Pancreas (tissue), 10 donors: ENCODE results near the gene TCN1. TPM values are rescaled to one million over a fixed set of nuclear protein-coding genes. Genes with fewer than 3 reads are reported as not detected.
"Not testable (repeated sequence)": the region's sequence is repeated elsewhere in the genome, so short reads cannot be mapped to it uniquely, and the experiment has no call there.

Experiments
- ATAC-seq, 4 donors: fragments of 200-7000 bp; cut with Tn5 transposase; one replicate each; pipeline versions ENCODE4 v1.8.0 to v1.9.1; 2020; ENCODE audit warnings: mild to moderate bottlenecking in 4 of 4, moderate library complexity in 4 of 4
- DNase-seq, 6 donors: peaks; one replicate each; pipeline ENCODE4 v3.0.0-alpha.2; 2020
- FAIRE-seq: peaks from 2 replicates; lab custom pipeline; 2012; peaks lifted over from hg19 to GRCh38; lab: Jason Lieb, UNC
- H3K27ac ChIP-seq, 4 donors: fragments of 200-600 bp; sonication (generic); 1 replicate in 3 of 4; 2 replicates in 1 of 4; pipeline versions ENCODE4 v1.5.0 to v1.8.0; 2020
- H3K27me3 ChIP-seq, 4 donors: fragments of 200-600 bp; one replicate each; pipeline ENCODE4 v1.8.0; 2021
- H3K36me3 ChIP-seq, 3 donors: fragments of 200-600 bp; sonication (generic) in 1 of 3; one replicate each; pipeline versions ENCODE4 v1.5.0 to v1.8.0; 2020 to 2021
- H3K4me1 ChIP-seq, 3 donors: fragments of 200-600 bp; one replicate each; pipeline ENCODE4 v1.8.0; 2021
- H3K4me3 ChIP-seq, 4 donors: fragments of 200-600 bp; sonication (generic) in 2 of 4; one replicate each; pipeline versions ENCODE4 v1.5.0 to v1.8.0; 2020 to 2021
- H3K9me3 ChIP-seq, 4 donors: fragments of 200-600 bp; one replicate each; pipeline ENCODE4 v1.8.0; 2021
- CTCF ChIP-seq, 4 donors: fragments of 200-600 bp; sonication (generic) in 3 of 4; IDR thresholded peaks; one replicate each; pipeline versions ENCODE4 v1.5.0 to v1.8.0; 2021; ENCODE audit warnings: antibody characterized with exemption in 4 of 4
- whole genome bisulfite sequencing, 2 donors: extraction: QIAGEN DNeasy Blood & Tissue Kit; methylation state at CpG; one replicate each; pipeline ENCODE4 v1.1.7; 2013; 5-methylcytosine and 5-hydroxymethylcytosine counted together
- intact Hi-C, 3 donors: fragments of 100-400 bp; cut with DNase I; formaldehyde crosslinking; loops; one replicate each; pipeline versions ENCODE4 v1.11.1 to v1.14.2; 2022
- polyA plus RNA-seq, 2 donors: library from polyadenylated mRNA; stranded (reverse); fragments of 200-250 nt; gene quantifications; one replicate each; pipeline ENCODE4 v1.2.3, GENCODE V29; 2013
- total RNA-seq, 6 donors: library from RNA; stranded (reverse); fragmentation: NEBNext Ultra II Directional in 4 of 6; extraction: Animal tissue kit (Norgen Biotek cat#: 25700) in 4 of 6; gene quantifications; one replicate each; pipeline versions ENCODE4 v1.2.1 to v1.2.4, GENCODE V29; 2021 to 2023
- donor health status: healthy with polysubstance abuse.
- donor health status: DM: no; HTN: no; CAD: no; lungs with moderate emphysema.
- donor health status: DM: no; HTN: no; CAD: no.
- donor health status: control.
- donor health status: control.
- donor health status: Bipolar disorder and iron deficiency.
- donor health status: DM: yes; HTN: yes; CAD: no.
- donor health status: DM: no; HTN: no; CAD: no.
- donor health status: DM: no; HTN: no; CAD: no.
- donor health status: DM: yes; HTN: yes; CAD: no.

Gene TCN1
- total and polyA plus RNA-seq, 8 donors: 0.11 to 52.2 (median 4.1) TPM

GRCh38 chr11:59898650-59899049, 32.4 kb upstream of the TCN1 start:
- TF ChIP-seq CTCF (IDR thresholded peaks at IDR 0.05): no peak
- DNase-seq: no peak
- FAIRE-seq: no peak
- WGBS, 2 donors: 81 to 82% methylated on average over 7 of the region's 7 CpGs
- intact Hi-C loops: no loop called here
- Histone ChIP-seq H3K27ac (no peak overlapping the region), H3K9me3 (no peaks in the 10 kb centered on the region), H3K4me3 (no peak overlapping the region), H3K4me1 (no peaks in the 10 kb centered on the region), H3K36me3 (no peaks in the 10 kb centered on the region), H3K27me3 (no peaks in the 10 kb centered on the region)
- no peak for ATAC-seq

GRCh38 chr11:59898046-59898445, 31.8 kb upstream of the TCN1 start:
- intact Hi-C loops: no loop called here
- 95 to 96% methylated on average over 31 of the region's 31 CpGs for WGBS, 2 donors

GRCh38 chr11:59894616-59895015, 28.3 kb upstream of the TCN1 start:
- Histone ChIP-seq H3K36me3 (no peaks in the 10 kb centered on the region), H3K4me3 (no peak overlapping the region), H3K27me3 (no peaks in the 10 kb centered on the region), H3K27ac (no peak overlapping the region), H3K9me3 (no peaks in the 10 kb centered on the region), H3K4me1 (no peaks in the 10 kb centered on the region)
- ATAC-seq (no peak), DNase-seq (no peak), FAIRE-seq (no peak)
- intact Hi-C loops: no loop called here
- WGBS, 2 donors: 93 to 94% methylated on average over 1 of the region's 1 CpG
- TF ChIP-seq CTCF (IDR thresholded peaks at IDR 0.05): no peak

More at GRCh38 chr11:59898046-59898445, 31.8 kb upstream of the TCN1 start:
- Histone ChIP-seq H3K27me3 (no peaks in the 10 kb centered on the region), H3K9me3 (no peaks in the 10 kb centered on the region), H3K36me3 (no peaks in the 10 kb centered on the region), H3K4me1 (no peaks in the 10 kb centered on the region), H3K4me3 (no peak overlapping the region), H3K27ac (no peak overlapping the region)
- no peak for TF ChIP-seq CTCF (IDR thresholded peaks at IDR 0.05)
- DNase-seq: no peak
- no peak for FAIRE-seq
- no peak for ATAC-seq

GRCh38 chr11:59891781-59892181, 25.5 kb upstream of the TCN1 start:
- WGBS, 2 donors: 62 to 79% methylated on average over 4 of the region's 4 CpGs
- Histone ChIP-seq H3K27me3 (no peaks in the 10 kb centered on the region), H3K27ac (no peak overlapping the region), H3K4me3 (no peak overlapping the region), H3K9me3 (no peaks in the 10 kb centered on the region), H3K36me3 (no peaks in the 10 kb centered on the region), H3K4me1 (no peaks in the 10 kb centered on the region)
- ATAC-seq (no peak), FAIRE-seq (no peak), DNase-seq (no peak)
- intact Hi-C loops: no loop called here
- TF ChIP-seq CTCF (IDR thresholded peaks at IDR 0.05): no peak

- not testable (repeated sequence) for FAIRE-seq, H3K27me3 ChIP-seq
Observed at GRCh38 chr11:59887156-59887555, 20.9 kb upstream of the TCN1 start.

More at GRCh38 chr11:59887156-59887555, 20.9 kb upstream of the TCN1 start:
- ATAC-seq, H3K4me1 ChIP-seq, H3K27ac ChIP-seq, intact Hi-C loops, H3K4me3 ChIP-seq, DNase-seq, H3K9me3 ChIP-seq, H3K36me3 ChIP-seq: not testable (repeated sequence)
